ENCODE data around the gene KREMEN1. TPM values are rescaled to one million over a fixed set of nuclear protein-coding genes. Genes with fewer than 3 reads are reported as not detected.

The KREMEN1 gene, protein sequence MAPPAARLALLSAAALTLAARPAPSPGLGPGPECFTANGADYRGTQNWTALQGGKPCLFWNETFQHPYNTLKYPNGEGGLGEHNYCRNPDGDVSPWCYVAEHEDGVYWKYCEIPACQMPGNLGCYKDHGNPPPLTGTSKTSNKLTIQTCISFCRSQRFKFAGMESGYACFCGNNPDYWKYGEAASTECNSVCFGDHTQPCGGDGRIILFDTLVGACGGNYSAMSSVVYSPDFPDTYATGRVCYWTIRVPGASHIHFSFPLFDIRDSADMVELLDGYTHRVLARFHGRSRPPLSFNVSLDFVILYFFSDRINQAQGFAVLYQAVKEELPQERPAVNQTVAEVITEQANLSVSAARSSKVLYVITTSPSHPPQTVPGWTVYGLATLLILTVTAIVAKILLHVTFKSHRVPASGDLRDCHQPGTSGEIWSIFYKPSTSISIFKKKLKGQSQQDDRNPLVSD
- total RNA-seq (2014; rRNA removed) (2.7 and 4.1 TPM in 2 replicates), Bru-seq, nascent RNA (percentile 31 among the genes with signal in this experiment), BruChase-seq, experiment 1, labeled RNA remaining after a 6-hour chase (percentile 31 among the genes with signal in this experiment), BruChase-seq, experiment 2, labeled RNA remaining after a 2-hour chase (percentile 30 among the genes with signal in this experiment)
- long read RNA-seq, full-length matches to known transcripts: 2 of 7 reads
- long read RNA-seq, partial matches to known transcripts: 1 of 7 reads
- long read RNA-seq, other reads (novel, unspliced or antisense): 4 of 7 reads

DNA sequence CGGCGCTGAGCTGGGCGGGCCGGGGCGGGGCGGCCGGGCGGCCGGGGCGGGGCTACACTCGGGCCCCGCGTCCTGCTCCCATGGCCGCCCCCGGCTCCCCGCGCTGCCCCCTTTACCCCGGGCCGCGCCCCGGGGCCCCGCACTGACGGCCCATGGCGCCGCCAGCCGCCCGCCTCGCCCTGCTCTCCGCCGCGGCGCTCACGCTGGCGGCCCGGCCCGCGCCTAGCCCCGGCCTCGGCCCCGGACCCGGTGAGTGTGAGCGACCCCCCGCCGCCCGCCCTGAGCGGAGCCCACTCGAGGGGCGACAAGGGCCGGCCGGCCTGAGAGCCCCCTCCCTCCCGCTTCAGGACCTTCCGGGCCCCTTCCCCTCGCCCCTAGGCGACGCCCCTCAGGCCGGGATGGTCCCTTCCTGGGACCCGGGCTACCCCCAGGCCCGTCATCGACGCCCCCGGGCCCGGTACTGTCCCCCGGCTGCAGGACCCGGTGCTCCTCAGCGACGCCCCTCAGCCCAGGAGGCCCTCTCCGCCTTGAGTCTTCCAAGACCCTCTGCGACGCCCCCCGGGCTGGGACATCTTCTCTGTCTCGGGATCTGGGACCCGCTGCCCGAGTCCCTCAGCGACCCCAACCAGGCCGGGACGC is at the start of gene KREMEN1:
KREMEN1 (plus strand) TSS at position 57 of the 639 bp plus-strand sequence; CDS start at position 153, 96 bp downstream.
- ATAC-seq: no peak
- H3K9me3 ChIP-seq (ENCODE audit: low read length): no peaks in the 10 kb centered on the region
- no peak within 1 kb of the TSS for H3K9ac ChIP-seq (ENCODE audit: low read length)
- no peaks in the 10 kb centered on the region for H3K9me2 ChIP-seq (replicated peaks; ENCODE audit: low read length)
- no peaks in the 10 kb centered on the region for H3K36me3 ChIP-seq (ENCODE audit: low read depth, low read length)
- peak within 1 kb of the TSS; percentile 71 for H2AFZ ChIP-seq (ENCODE audit: low read length)
- intact Hi-C loops (cut with micrococcal nuclease): loop anchor here (10.0 kb wide), 1 partner anchor 82 kb away; no protein-coding TSS in a partner anchor
- no peaks in the 10 kb centered on the region for H3K79me2 ChIP-seq (ENCODE audit: low read length)
- peaks cover 10% of the 10 kb centered on the region; the same call in 1 of the 2 replicates for H3K4me1 ChIP-seq (ENCODE audit: insufficient read depth, low read length)
- no peaks in the 10 kb centered on the region for H4K20me1 ChIP-seq (ENCODE audit: low read length)
- H3F3A ChIP-seq (ENCODE audit: low read length, unreplicated experiment): no peaks in the 10 kb centered on the region
- BruUV-seq (replicated peaks): no TSS peak
- TF ChIP-seq EZH2phosphoT487 (IDR thresholded peaks at IDR 0.05; ENCODE audit: borderline replicate concordance, low read length): no peak
- TF ChIP-seq EZH2 (IDR thresholded peaks at IDR 0.05; ENCODE audit: low read length, unreplicated experiment): no peak
- TF ChIP-seq, protein P1, sequence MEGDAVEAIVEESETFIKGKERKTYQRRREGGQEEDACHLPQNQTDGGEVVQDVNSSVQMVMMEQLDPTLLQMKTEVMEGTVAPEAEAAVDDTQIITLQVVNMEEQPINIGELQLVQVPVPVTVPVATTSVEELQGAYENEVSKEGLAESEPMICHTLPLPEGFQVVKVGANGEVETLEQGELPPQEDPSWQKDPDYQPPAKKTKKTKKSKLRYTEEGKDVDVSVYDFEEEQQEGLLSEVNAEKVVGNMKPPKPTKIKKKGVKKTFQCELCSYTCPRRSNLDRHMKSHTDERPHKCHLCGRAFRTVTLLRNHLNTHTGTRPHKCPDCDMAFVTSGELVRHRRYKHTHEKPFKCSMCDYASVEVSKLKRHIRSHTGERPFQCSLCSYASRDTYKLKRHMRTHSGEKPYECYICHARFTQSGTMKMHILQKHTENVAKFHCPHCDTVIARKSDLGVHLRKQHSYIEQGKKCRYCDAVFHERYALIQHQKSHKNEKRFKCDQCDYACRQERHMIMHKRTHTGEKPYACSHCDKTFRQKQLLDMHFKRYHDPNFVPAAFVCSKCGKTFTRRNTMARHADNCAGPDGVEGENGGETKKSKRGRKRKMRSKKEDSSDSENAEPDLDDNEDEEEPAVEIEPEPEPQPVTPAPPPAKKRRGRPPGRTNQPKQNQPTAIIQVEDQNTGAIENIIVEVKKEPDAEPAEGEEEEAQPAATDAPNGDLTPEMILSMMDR (conservative IDR thresholded peaks at IDR 0.05; ENCODE audit: low read depth, low read length): no peak
- peak within 1 kb of the TSS; percentile 86 for H3K4me2 ChIP-seq (ENCODE audit: low read length)
- peak within 1 kb of the TSS; percentile 65 for H3K4me3 ChIP-seq (ENCODE audit: low read length)
- no peak for DNase-seq
- ChIA-PET CTCF (no interaction called here), POLR2A (ENCODE audit: unreplicated experiment) (interaction anchor here (0.6 kb wide), 1 partner anchor 37 kb away, joined by 11 read pairs; no protein-coding TSS in a partner anchor)
- H3K27me3 ChIP-seq (ENCODE audit: low read length): no peaks in the 10 kb centered on the region
- H3K27ac ChIP-seq (ENCODE audit: low read length): no peak within 1 kb of the TSS

DNA sequence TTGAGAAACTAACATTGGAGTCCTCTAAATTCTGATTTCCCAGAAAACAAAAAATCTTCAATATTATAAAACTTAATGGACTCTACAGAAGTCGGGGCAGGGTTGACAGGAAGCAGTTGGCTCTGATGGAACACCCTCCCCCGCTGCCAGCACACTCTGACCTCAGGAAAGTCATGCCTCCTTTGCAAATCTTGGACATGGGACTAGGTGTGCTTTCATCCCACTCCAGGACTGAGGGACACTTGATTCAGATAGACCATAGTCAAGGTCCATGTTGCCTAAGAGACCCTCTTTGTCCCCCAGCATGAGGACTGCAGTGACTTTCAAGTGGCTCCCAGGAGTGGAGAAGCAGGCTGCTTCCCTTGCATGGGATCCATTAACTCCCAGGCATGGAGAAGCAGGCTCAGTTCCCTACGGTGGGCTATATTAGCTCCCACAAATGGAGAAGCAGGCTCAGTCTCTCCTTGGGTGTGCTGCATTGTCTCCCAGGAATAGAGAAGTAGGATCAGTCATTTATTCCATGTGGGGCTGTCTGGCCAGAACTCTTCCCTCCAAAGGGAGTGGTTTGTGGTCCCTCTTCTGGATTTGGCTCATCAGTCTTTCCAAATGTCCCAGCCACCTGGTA is 49.6 kb upstream of the KREMEN1 start:
- no TSS peak for BruUV-seq (replicated peaks)
- no peak for ATAC-seq
- CTCF ChIA-PET: no interaction called here

More for the DNA sequence above, 49.6 kb upstream of the KREMEN1 start:
- Histone ChIP-seq H3K9me3 (ENCODE audit: low read length) (no peaks in the 10 kb centered on the region), H3K9me2 (replicated peaks; ENCODE audit: low read length) (no peaks in the 10 kb centered on the region), H3K4me1 (ENCODE audit: insufficient read depth, low read length) (no peaks in the 10 kb centered on the region), H3K4me3 (ENCODE audit: low read length) (no peak overlapping the region), H3K4me2 (ENCODE audit: low read length) (no peak overlapping the region), H3K9ac (ENCODE audit: low read length) (no peak overlapping the region), H3F3A (ENCODE audit: low read length, unreplicated experiment) (no peaks in the 10 kb centered on the region), H4K20me1 (ENCODE audit: low read length) (no peaks in the 10 kb centered on the region), H3K27ac (ENCODE audit: low read length) (no peak overlapping the region), H3K79me2 (ENCODE audit: low read length) (no peaks in the 10 kb centered on the region), H3K36me3 (ENCODE audit: low read depth, low read length) (no peaks in the 10 kb centered on the region), H3K27me3 (ENCODE audit: low read length) (no peaks in the 10 kb centered on the region), H2AFZ (ENCODE audit: low read length) (no peak overlapping the region)
- POLR2A ChIA-PET (ENCODE audit: unreplicated experiment): no interaction called here
- no peak for DNase-seq
- intact Hi-C loops (cut with micrococcal nuclease): no loop called here
- no peak for TF ChIP-seq EZH2 (IDR thresholded peaks at IDR 0.05; ENCODE audit: low read length, unreplicated experiment)
- TF ChIP-seq, protein P1 (conservative IDR thresholded peaks at IDR 0.05; ENCODE audit: low read depth, low read length): no peak
- TF ChIP-seq EZH2phosphoT487 (IDR thresholded peaks at IDR 0.05; ENCODE audit: borderline replicate concordance, low read length): no peak

Measured in PC-3 (cell line).